Upper lobe of left lung (tissue), 6 donors: ENCODE measurements around the gene CNTNAP2. TPM values are rescaled to one million over a fixed set of nuclear protein-coding genes. Genes with fewer than 3 reads are reported as not detected.

Source experiments
- ATAC-seq, 2 donors: fragments of 200-7000 bp; cut with Tn5 transposase; one replicate each; pipeline ENCODE4 v1.9.1; 2022; ENCODE audit warnings: mild to moderate bottlenecking in 2 of 2, moderate library complexity in 2 of 2; ENCODE audit not compliant: low FRiP score in 2 of 2
- DNase-seq, 2 donors: peaks; one replicate each; pipeline ENCODE4 v3.0.0-alpha.2; 2019 to 2020
- H3K27ac ChIP-seq, 4 donors: fragments of 200-600 bp; sonication (generic); one replicate each; pipeline ENCODE4 v1.5.1; 2016 to 2019
- H3K27me3 ChIP-seq, 4 donors: fragments of 200-600 bp; sonication (generic); one replicate each; pipeline ENCODE4 v1.5.1; 2017 to 2019
- H3K36me3 ChIP-seq, 4 donors: fragments of 200-600 bp; sonication (generic); one replicate each; pipeline ENCODE4 v1.5.1; 2016 to 2019
- H3K4me1 ChIP-seq, 4 donors: fragments of 200-600 bp; sonication (generic); one replicate each; pipeline ENCODE4 v1.5.1; 2018 to 2019
- H3K4me3 ChIP-seq, 4 donors: fragments of 200-600 bp; sonication (generic); one replicate each; pipeline ENCODE4 v1.5.1; 2017 to 2019; ENCODE audit warnings: mild to moderate bottlenecking in 2 of 4, moderate library complexity in 1 of 4
- H3K9me3 ChIP-seq, 4 donors: fragments of 200-600 bp; sonication (generic); one replicate each; pipeline ENCODE4 v1.5.1; 2018 to 2019
- CTCF ChIP-seq, 6 experiments: fragments of 450-650 bp in 4 of 6; fragments of 200-600 bp in 2 of 6; sonication (generic) in 2 of 6; IDR thresholded peaks; one replicate each; pipeline ENCODE4 v1.5.1; 2016 to 2019; ENCODE audit warnings: antibody characterized with exemption in 6 of 6
- EP300 ChIP-seq, 4 donors: sonication (generic); formaldehyde crosslinking; IDR thresholded peaks; one replicate each; pipeline ENCODE4 v1.5.1; 2017; ENCODE audit warnings: antibody characterized with exemption in 4 of 4, control low read depth in 2 of 4
- POLR2A ChIP-seq, 4 donors: fragments of 450-650 bp; IDR thresholded peaks; one replicate each; pipeline ENCODE4 v1.5.1; 2016 to 2017; ENCODE audit warnings: antibody characterized with exemption in 4 of 4, mild to moderate bottlenecking in 2 of 4
- POLR2AphosphoS5 ChIP-seq, 2 donors: sonication (generic); formaldehyde crosslinking; IDR thresholded peaks; one replicate each; pipeline ENCODE4 v1.5.1; 2017; ENCODE audit warnings: antibody characterized with exemption in 2 of 2
- WGBS, 2 donors: methylation state at CpG; one replicate each; pipeline ENCODE4 v1.1.5; 2017 to 2018; 5-methylcytosine and 5-hydroxymethylcytosine counted together
- total RNA-seq, 6 donors: library from RNA; depleted of rRNA in 4 of 6; stranded (reverse); fragments of >200 nt in 4 of 6; gene quantifications; one replicate each; pipeline versions ENCODE4 v1.1.0 to v1.2.1, GENCODE V29; 2016 to 2021
- donor health status: DM: no; HTN: no; CAD: no; lungs with moderate emphysema.
- donor health status: DM: no; HTN: yes; CAD: no; lungs with severe emphysema.

The CNTNAP2 gene
- total RNA-seq, 6 donors from 2014 or later: 0.06 to 1.0 (median 0.37) TPM

- 88 to 91% methylated on average over 13 of the region's 13 CpGs for WGBS, 2 donors
- Histone ChIP-seq H3K27me3 (no peaks in the 10 kb centered on the region), H3K4me3 (no peak overlapping the region), H3K4me1 (no peaks in the 10 kb centered on the region), H3K27ac (no peak overlapping the region), H3K36me3 (no peaks in the 10 kb centered on the region), H3K9me3 (no peaks in the 10 kb centered on the region)
- no peak for DNase-seq
- TF ChIP-seq POLR2AphosphoS5 (IDR thresholded peaks at IDR 0.05) (no peak), CTCF (IDR thresholded peaks at IDR 0.05) (no peak), EP300 (IDR thresholded peaks at IDR 0.05) (no peak), POLR2A (IDR thresholded peaks at IDR 0.05) (no peak)
- no peak for ATAC-seq
Measured at GRCh38 chr7:147903536-147904218, 1787.1 kb downstream of the CNTNAP2 start.

- Histone ChIP-seq H3K27me3 (no peaks in the 10 kb centered on the region), H3K27ac (no peak overlapping the region), H3K36me3 (no peaks in the 10 kb centered on the region), H3K4me1 (no peaks in the 10 kb centered on the region), H3K9me3 (no peaks in the 10 kb centered on the region), H3K4me3 (no peak overlapping the region)
- ATAC-seq: no peak
- DNase-seq: no peak
- TF ChIP-seq CTCF (IDR thresholded peaks at IDR 0.05): no peak
- TF ChIP-seq POLR2A (IDR thresholded peaks at IDR 0.05): no peak
- TF ChIP-seq POLR2AphosphoS5 (IDR thresholded peaks at IDR 0.05): no peak
- no peak for TF ChIP-seq EP300 (IDR thresholded peaks at IDR 0.05)
- WGBS, 2 donors: 47 to 56% methylated on average over 3 of the region's 3 CpGs
Measured at GRCh38 chr7:147904219-147904576, 1787.6 kb downstream of the CNTNAP2 start.

- no peak for ATAC-seq
- no peaks in the 10 kb centered on the region for H3K4me1 ChIP-seq
- no peak for DNase-seq
- H3K27ac ChIP-seq: no peak overlapping the region
- TF ChIP-seq POLR2AphosphoS5 (IDR thresholded peaks at IDR 0.05) (no peak), CTCF (IDR thresholded peaks at IDR 0.05) (no peak), EP300 (IDR thresholded peaks at IDR 0.05) (no peak), POLR2A (IDR thresholded peaks at IDR 0.05) (no peak)
- no peaks in the 10 kb centered on the region for H3K36me3 ChIP-seq
- 84 to 90% methylated on average over 10 of the region's 10 CpGs for WGBS, 2 donors
- H3K27me3 ChIP-seq: no peaks in the 10 kb centered on the region
- no peak overlapping the region for H3K4me3 ChIP-seq
- no peaks in the 10 kb centered on the region for H3K9me3 ChIP-seq
Measured at GRCh38 chr7:147909431-147910148, 1793.0 kb downstream of the CNTNAP2 start.

GRCh38 chr7:147911201-147911601, 1794.6 kb downstream of the CNTNAP2 start:
- TF ChIP-seq EP300 (IDR thresholded peaks at IDR 0.05) (no peak), CTCF (IDR thresholded peaks at IDR 0.05) (no peak), POLR2A (IDR thresholded peaks at IDR 0.05) (no peak), POLR2AphosphoS5 (IDR thresholded peaks at IDR 0.05) (no peak)
- Histone ChIP-seq H3K27ac (no peak overlapping the region), H3K27me3 (no peaks in the 10 kb centered on the region), H3K9me3 (no peaks in the 10 kb centered on the region), H3K4me3 (no peak overlapping the region), H3K36me3 (no peaks in the 10 kb centered on the region), H3K4me1 (no peaks in the 10 kb centered on the region)
- 16 to 26% methylated on average over 3 of the region's 3 CpGs for WGBS, 2 donors
- ATAC-seq: peak in 1 of 2 donors; percentile 71
- DNase-seq: no peak
